ENCODE data around the gene TRPV3.

TRPV3 gene

DNA sequence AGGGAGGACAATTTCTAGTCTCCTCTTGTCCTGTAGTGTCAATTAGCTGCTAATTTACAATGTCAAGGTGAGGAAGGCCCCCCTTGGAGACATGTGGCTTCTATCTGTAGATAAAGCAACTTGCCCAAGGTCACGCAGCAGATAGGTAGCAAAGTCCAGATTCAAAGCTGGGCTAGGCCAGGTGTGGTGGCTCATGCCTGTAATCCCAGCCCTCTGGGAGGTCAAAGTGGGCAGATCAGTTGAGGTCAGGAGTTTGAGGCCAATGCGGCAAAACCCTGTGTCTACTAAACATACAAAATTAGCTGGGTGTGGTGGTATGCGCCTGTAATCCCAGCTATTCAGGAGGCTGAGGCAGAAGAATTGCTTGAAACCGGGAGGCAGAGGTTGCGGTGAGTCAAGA is 11.1 kb downstream of the TRPV3 start:
- no peak for DNase-seq

DNA sequence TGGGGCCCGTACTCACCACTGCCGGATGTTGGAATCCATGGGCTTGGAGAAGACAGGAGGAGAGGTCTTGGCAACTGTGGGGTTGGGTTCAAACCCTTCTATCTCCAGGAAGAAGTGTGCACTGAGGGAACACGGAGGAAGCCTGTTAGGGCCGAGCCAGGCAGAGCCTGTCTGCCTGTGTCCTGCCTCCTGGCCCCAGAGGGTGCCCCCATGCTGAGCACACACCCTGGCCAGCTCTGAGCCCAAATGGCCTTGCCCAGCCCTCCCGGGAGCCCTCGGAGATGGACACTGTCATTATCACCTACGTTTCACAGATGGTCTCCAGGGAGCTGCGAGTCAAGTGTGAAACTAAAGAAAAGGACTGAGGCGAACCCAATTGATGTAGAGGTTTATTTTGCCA is 12.5 kb downstream of the TRPV3 start:
- no peak for DNase-seq

DNA sequence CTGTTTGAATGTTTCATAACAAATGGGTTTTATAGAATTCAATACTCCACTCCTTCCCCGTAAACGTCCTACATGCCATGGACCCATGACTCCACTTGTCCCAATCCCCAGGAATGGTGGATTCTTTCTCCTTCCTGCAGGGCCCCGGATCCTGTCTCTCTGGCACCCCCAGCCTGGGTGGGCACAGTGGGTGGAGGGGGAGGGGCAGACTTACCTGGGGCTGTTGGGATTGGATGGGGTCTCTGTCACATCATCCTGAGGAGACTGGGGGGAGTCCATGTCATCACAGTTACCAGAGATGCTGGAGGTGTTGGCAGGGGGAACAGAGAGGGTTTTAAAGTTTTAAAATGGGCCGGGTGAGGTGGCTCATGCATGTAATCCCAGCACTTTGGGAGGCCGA is 13.2 kb downstream of the TRPV3 start:
- DNase-seq, result no peak

DNA sequence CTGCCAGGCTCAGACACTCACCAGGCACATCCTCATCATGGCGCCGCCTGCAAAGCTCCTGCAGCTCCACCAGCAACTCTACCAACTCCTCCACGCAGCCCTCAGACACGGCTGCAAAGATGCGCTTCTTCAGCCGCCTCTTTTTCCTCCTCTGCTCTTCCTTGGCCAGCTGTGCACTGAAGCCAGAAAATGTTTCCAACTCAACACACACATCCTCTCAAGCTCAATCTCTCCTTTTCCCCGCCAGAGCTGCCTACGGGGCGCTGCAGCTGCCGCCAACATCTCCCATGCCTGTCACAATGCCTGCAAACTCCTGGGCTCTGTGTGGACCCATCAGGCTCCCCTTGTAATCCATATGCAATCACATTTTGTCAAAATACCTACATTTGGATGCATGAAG is 14.2 kb downstream of the TRPV3 start:
- DNase-seq, result no peak

DNA sequence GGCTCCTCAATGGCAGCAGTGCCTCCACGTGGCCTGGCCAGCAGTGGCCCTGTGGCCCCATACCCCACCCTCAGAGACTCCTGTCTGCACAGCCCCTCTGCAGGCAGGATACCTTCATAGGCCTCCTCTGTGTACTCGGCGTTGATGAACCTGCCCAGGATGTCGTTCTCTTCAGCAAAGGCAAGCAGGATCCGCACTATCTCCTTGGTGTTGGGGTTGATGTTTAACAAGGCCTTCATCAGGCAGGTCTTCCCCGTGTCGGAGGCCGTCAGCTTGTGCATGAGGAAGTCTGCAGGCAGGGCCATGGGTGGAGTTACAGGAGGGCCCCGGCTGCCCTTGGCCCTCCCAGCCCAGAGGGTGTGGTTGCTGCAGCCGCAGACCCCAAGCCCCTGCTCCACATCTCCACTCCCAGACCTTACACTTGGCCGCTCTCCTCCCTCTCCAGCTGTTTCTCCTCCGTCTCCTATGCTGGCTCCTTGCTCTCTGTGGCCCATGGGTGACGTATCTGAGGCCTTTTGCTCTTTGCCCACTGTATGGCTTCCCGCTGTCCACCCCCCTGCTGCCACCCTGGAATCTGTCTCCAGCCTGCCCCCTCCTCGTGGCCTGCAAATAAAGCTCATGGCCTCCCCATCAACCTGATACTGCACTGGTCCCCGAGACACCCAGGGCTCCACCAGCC is 15.1 kb downstream of the TRPV3 start:
- DNase-seq, result no peak

DNA sequence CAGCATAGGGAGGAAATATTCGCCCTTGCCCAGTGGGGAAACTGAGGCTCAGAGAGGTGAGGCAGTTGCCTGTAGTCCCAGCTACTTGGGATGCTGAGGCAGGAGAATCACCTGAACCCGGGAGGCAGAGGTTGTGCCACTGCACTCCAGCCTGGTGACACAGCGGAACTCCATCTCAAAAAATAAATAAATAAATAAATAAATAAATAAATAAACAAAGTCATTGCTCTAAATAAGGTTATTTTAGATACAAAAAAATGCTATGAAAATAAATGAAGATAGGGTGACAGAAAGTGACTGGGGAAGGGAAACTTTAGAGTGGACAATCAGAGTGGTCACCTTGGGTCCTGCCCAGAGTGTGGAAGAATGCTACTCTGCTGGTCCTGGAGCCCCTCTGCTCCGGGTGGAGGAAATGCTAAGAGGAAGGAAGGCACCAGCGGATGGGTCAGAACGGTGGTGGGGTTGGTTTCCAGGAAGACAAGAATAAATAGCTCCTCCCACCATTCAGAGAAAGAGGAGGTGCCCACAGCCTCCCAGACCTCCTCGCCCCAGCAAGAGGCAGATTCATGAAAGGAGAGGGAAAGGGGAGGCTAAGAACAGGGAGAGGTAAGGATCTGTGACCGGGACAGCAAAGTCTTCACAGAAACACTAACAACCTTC is 17.6 kb downstream of the TRPV3 start:
- no peak for DNase-seq

DNA sequence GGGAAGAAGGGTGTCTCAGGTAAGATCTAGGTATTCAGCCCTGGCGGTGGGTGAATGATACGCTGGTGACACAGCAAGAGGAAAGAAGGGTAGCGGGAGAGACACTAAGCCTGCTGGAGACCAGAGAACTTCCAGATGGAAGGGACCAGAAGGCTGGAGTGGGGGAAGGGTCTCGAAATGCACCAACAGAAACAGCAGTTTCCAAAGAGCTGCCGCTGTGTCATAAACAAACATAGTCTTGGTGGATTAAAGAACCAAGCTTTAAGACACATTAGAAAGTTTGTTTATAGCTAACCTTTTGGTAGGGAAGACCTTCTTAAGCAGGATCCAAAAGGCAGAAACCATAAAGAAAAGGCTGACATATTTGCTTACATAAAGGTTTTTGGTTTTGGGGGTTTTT is 20.9 kb downstream of the TRPV3 start:
- DNase-seq, result no peak

DNA sequence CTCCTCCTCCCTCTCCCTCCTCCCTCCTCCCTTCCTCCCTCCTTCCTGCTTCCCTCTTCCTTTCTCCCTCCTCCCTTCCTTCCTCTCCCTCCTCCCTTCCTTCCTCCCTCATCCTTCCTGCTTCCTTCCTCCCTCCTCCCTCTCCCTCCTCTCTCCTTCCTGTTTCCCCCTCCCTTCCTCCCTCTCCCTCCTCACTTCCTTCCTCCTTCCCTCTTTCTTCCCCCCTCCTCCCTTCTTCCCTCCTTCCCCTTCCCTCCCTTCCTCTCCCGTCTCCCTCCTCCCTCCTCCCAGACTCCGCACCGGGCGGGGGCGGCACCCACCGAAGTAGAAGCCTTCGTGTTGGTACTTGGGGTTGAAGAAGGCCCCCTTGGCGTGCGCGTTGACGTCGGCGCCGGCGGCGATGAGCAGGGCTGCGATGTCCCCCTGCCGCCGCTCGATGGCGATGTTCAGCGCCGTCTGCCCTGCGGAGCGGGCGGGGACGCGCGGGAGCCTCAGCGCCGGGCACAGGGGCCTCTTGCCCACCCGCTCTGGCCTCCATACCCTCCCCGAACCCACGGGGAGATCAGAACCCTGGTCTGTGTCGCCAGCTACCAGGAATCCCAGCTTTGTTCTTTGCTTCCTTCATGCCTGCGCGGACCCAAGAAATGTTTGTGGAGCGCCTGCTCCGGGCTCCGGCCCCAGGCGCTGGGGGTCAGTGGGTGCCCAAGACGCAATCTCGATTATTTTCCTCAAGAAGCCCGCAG is 22.2 kb downstream of the TRPV3 start:
- DNase-seq, result peak; percentile 43

DNA sequence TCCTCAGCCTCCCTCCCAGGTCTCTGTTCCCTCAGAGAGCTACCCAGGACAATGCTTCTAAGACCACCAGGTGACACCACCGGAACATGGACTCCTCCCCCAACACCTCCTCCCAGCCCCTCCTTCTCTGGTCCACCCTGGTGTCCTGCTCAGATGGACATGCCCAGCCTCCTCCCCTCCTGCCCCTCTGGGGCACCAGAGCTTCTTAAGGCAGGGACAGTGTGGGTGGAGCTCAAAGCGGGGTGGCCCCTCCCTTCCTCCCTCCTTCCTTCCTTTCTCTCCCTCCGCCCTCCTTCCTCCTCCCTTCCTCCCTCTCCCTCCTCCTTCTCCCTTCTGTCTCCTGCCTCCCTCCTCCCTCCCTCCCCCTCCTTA is 22.7 kb downstream of the TRPV3 start:
- DNase-seq, result no peak

DNA sequence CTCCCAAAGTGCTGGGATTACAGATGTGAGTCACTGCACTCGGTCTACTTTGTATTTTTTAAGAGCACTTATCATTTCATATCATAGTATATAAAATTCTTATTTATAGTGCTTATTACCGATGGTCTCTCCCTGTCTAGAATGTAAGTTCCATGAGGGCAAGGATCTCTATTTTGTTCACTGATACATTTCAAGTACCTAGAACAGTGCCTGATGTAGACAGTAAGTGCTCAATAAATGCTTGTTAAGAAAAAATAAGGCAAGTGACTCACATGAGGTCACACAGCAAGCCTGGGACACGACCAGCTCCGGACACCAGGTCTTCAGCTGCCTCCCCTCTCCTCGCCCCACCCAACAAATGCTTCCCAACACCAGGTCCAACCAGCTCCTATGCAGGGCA is 23.9 kb downstream of the TRPV3 start:
- DNase-seq, result no peak

DNA sequence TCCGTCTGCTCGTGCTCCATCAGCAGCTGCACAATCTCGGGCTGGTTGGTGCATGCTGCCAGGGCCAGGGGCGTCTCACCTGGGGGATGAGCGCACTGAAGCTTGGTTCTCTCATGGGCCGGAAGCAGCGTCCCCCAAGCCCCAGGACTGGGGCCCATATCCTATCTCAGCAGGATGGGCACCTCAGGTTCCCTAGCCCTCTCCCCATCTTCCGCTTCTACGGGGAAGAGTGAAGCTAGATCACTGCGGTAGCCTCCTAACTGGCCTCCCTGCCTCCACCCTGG is 24.8 kb downstream of the TRPV3 start:
- no peak for DNase-seq

DNA sequence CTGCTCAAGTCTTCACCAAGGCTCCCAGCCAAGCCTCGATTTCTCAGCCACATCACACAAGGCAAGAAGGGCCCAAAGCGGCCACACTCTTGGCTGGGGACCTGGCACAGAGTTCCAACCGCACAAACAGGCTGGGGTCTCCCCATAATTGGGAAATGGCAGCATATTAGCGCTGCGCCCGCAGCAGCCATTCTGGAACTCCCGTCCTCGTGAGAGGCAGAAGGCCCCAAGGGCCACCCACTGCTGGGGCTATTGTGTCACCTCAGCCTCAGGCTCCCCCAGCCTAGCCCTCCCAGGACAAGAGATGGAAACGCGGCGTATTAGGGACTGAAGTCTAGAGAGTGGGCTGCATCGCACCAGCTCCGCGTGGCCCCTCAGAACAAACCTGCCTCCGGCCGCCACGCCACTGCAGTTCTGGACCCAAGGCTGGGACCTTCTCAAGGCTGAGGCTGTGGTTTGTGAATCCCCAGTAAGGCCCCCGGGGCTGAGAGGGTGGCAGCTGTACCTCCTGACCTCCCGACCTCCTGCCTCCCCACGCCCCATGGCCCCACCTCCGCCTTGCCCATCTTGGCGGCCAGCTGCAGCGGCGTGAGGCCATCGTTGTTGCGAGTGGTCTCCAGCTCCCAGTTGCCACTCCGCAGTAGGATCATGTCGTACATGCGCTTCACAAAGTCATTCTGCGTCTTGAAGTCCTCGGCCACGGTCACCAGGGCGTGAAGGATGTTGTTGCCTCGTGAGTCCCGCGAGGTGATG is 25.3 kb downstream of the TRPV3 start:
- no peak for DNase-seq

DNA sequence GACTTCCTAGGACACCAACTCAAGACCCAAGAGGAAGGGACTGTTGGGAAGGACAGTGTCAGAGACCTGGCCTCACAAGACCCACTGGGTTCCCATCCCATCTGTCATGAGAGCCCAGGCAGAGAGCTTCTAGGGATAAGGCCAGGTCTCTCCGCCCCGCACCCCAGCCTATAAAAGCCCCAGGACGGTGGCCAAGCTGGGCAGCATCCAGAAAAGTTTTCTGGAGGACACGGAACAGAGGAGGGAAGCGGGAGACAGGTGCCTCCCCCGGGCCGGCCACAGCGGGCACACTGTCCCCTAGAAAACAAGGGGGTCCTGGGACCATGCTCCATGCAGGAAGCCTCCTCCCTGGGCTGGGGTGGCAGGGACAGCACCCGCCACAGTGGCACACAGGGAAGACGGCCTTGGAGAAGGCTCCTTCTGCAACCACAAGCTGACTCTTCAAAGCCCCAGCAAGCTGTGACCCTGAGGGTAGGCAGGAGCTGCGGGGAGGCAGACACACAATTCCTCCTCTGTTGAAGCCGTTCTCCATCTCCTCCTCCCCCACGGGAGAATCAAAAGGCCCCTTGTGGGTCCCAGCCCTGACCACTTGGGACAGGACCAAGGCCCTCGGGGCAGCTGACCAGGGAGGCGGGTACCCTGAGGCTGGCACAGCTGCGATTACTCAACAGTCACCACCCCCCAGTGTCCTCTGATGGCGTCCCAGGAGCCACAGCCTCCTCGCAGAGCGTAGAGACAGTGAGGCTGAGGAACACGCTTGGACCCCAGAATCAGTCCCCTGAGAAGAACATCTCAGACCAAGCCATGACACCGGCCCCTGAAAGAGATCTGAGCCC is 26.1 kb downstream of the TRPV3 start:
- no peak for DNase-seq

DNA sequence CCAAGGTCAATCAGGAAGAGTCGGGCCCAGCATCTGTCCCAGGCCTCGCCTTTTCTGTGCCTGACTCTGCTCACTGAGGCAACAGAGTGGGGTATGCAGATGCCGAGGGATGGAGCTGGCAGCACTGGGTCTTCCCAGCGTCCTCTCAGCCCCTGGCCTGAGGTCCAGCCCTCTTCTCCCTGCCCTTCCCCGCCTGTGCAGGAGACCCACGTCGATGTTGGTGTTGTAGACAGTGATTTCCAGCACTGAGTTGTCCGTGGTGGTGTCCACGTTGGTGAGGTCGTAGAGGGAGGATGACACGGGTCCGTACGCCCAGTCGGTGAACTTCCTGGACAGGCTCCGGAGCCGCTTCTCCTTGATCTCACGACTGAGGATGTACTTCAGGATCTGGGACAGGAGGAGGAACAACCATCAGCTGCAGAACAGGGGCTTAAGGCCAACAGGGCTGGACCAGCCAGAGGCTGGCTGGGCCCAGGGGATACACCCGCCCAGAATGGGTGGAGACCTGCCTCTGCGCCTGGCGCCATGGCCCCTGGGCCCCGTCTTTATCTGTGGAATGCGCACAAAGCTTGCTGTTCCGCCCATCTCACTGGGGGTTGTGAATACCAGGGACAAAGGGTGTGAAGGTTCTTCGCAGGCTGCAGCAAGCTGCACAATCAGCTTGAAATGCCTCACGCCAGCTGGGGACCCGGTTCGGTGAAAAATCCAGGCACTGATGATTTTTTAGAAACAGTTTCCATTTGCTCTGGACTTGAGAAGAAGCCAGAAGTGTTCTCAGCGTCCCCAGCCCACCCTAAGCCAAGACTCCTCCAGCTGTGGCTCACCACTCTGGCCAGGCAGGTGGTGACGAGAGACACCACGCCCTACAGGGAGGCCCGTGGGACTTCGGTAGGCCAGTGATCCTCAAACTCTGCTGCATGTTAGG is 27.5 kb downstream of the TRPV3 start:
- no peak for DNase-seq

DNA sequence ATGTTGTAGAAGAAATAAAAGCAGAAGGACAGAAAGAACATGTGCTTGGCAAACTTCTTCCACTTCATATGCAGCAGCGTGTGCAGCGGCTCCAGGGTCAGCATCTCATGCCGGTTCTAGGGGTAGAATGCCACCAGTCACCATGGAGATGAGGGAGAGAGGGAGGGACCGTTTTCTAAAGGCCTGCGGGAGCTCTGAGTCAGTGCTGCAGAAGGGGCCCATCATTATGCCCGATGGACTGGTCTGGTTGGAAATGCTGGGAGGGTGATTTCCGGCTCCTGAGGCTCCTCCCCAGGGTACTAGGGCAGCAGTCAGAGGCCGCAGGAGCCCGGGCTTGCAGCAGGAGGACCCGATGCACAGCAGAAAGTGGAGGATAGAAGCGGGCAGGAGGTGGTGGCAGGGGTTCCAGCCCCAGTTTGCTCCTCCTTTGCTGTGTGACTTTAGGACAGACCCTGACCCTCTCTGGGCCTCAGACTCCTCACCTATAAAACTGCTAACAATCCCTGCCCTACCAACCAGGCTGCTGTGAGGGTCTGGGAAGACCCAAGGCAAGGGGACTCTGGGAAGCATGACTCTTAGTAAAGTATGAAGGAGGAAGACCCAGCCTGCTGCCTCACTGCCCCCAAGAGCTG is 28.6 kb downstream of the TRPV3 start:
- no peak for DNase-seq

DNA sequence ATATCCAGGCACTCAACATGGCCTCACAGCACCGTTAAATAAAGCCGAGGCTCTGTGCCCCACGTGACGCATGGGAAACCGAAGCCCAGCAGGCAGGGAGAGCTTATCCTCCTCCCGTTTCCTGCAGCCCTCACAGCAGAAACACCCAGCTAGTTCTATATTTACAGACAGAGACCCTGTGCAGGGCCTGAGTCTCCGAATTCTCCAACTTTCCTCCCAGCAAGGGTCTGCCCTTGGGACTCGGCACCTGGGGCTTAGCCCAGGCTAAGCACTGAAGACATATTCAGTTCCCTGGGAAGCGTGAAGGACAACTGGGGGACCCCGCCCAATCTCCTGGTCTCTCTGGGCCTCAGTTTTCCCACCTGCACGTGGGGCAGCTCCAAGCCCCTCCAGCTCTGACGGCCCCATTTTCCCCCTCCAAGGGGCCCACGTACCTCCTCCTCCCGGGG is 29.2 kb downstream of the TRPV3 start:
- no peak for DNase-seq

DNA sequence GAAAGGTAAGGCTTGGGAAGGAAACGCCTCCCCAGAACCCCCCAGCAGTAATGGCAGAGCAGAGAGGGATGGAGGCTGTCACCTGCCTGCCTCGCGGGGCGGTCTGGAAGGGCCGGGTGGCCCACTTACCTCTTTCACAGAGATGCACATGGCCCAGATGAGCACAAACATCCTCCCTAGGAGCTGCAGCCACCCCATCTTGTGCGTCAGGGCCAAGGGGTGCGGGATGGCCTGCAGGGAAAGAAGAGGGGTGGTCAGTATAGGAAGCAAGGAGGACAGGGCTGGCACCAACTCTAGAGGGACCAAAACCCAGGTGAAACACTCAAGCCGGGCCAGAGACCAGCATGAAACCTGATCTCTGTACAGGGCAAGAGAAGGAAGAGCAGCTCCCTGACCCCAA is 29.7 kb downstream of the TRPV3 start:
- DNase-seq, result no peak

DNA sequence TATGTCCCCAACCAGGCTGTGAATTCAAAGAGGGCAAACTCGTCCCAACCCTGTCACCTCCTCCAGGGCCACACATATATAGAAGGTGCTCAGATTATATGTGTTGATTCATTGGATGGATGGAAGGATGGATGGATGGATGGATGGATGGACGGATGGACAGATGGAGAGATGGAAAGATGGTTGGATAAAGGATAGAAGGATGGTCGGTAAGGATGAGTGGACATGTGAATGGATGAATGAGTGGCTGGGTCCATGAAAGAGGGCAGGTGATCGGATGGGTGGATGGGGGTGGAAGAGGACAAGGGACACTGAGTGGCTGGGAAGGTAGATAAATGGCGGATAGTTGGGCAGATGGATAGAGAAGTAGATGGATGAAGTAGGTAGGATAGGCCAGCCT is 30.1 kb downstream of the TRPV3 start:
- DNase-seq, result no peak

DNA sequence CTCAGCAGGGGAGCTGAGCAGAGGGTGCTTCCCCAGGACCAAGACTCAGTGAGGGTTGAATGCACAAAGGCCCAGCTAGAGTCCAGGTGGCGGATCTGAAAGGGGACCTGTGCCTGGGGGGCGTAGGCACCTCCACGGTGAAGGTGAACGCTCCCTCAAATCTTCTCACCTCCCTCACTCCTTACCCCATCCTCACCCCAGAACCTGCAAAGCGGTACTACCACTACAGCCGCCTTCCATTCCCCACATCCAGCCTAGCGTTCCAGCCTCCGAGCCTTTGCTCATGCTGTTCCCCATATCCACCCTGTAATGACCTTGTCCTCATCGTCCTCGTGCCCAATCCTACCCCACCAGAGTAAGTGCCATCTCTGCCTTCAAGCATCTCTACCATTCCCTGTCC is 30.6 kb downstream of the TRPV3 start:
- no peak for DNase-seq

DNA sequence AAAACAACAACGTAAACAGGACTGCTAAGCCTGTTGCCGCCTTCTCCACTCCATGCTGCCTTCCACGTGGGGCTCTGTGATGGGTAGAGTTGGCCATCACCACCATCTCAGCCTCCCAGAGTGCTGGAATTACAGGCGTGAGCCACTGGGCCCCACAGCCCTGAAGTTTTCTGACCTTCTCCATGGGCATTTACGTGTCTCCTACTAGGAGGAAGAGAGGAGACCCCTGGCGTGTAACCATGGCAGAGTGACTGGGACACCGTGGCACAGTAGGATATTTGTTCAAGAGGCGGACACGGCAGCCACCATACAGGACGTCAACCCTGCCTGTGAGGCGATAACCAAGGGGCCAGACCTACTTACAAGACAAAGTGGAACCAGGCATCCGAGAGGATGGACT is 31.1 kb downstream of the TRPV3 start:
- no peak for DNase-seq

DNA sequence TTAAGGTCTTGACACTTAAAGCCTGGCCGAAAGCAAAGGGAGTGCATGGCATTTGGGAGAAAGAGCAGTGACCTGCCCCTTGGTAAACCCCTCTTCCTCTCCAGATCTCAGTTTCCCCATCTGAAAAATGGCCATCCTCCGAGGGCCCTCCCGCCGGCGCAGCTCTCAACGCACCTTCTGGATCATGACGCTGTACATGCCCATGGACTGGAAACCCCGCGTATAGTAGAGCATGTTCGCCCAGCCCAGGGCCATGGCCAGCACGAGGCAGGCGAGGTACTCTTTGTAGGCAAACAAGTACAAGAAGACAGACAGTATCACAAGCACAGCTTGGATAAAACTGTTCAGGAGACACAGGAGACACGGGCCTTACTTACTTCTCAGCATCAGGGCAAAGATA is 33.6 kb downstream of the TRPV3 start:
- no peak for DNase-seq
